Colonic mucosa (tissue), 4 donors: ENCODE results near the gene WEE1. TPM values are rescaled to one million over a fixed set of nuclear protein-coding genes. Genes with fewer than 3 reads are reported as not detected.

ENCODE experiments used
- DNase-seq: peaks from one replicate; pipeline ENCODE4 v3.0.0-alpha.2; 2020
- H3K27ac ChIP-seq: fragments of 200-600 bp; one replicate; pipeline ENCODE4 v1.8.0; 2021
- H3K27me3 ChIP-seq: fragments of 200-600 bp; one replicate; pipeline ENCODE4 v1.8.0; 2021
- H3K36me3 ChIP-seq: fragments of 200-600 bp; one replicate; pipeline ENCODE4 v1.8.0; 2021
- H3K4me1 ChIP-seq: fragments of 200-600 bp; one replicate; pipeline ENCODE4 v1.8.0; 2021; ENCODE audit warnings: mild to moderate bottlenecking
- H3K4me3 ChIP-seq: fragments of 200-600 bp; one replicate; pipeline ENCODE4 v1.8.0; 2021
- H3K9ac ChIP-seq, 2 donors: one replicate each; pipeline ENCODE4 v1.7.0; 2013; ENCODE audit warnings: control low read depth in 2 of 2, low read depth in 2 of 2, low read length in 2 of 2
- H3K9me3 ChIP-seq: fragments of 200-600 bp; one replicate; pipeline ENCODE4 v1.8.0; 2021
- CTCF ChIP-seq: fragments of 200-600 bp; IDR thresholded peaks from one replicate; pipeline ENCODE4 v1.8.0; 2022; ENCODE audit warnings: antibody characterized with exemption, mild to moderate bottlenecking
- intact Hi-C: fragments of 100-400 bp; cut with DNase I; formaldehyde crosslinking; loops from one replicate; pipeline ENCODE4 v1.14.1; 2022
- total RNA-seq, 2 donors: library from RNA; stranded (reverse); fragmentation: NEBNext Ultra II Directional in 1 of 2; extraction: Animal tissue kit (Norgen Biotek cat#: 25700) in 1 of 2; gene quantifications; one replicate each; pipeline ENCODE4 v1.2.1, GENCODE V29; 2021
- donor health status: healthy.
- donor health status: DM: no; HTN: no; CAD: no.
- donor health status: DM: no; HTN: no; CAD: no.

WEE1 gene
- total RNA-seq, 2 donors from 2014 or later: 27.8 to 37.9 TPM

- H3K27ac ChIP-seq: no peak overlapping the region
- TF ChIP-seq CTCF: no peak
- H3K4me3 ChIP-seq: no peak overlapping the region
- H3K27me3 ChIP-seq: no peaks in the 10 kb centered on the region
- no peaks in the 10 kb centered on the region for H3K4me1 ChIP-seq
- H3K9me3 ChIP-seq: no peaks in the 10 kb centered on the region
- no peaks in the 10 kb centered on the region for H3K36me3 ChIP-seq
- DNase-seq: no peak
- intact Hi-C loops: no loop called here
- H3K9ac ChIP-seq: no peak overlapping the region
These were observed 53.3 kb downstream of the WEE1 start for GRCh38 chr11:9626496-9627394.

- intact Hi-C loops: no loop called here
These were observed 55.6 kb downstream of the WEE1 start for GRCh38 chr11:9629064-9629463.

GRCh38 chr11:9633679-9634078, 60.2 kb downstream of the WEE1 start:
- Histone ChIP-seq H3K4me1 (no peaks in the 10 kb centered on the region), H3K36me3 (no peaks in the 10 kb centered on the region), H3K9me3 (no peaks in the 10 kb centered on the region), H3K27ac (no peak overlapping the region), H3K27me3 (no peaks in the 10 kb centered on the region), H3K4me3 (no peak overlapping the region), H3K9ac (no peak overlapping the region)
- no peak for DNase-seq
- no peak for TF ChIP-seq CTCF
- intact Hi-C loops: no loop called here

More at GRCh38 chr11:9629064-9629463, 55.6 kb downstream of the WEE1 start:
- Histone ChIP-seq H3K27ac (no peak overlapping the region), H3K9me3 (no peaks in the 10 kb centered on the region), H3K36me3 (no peaks in the 10 kb centered on the region), H3K9ac (no peak overlapping the region), H3K4me1 (no peaks in the 10 kb centered on the region), H3K27me3 (no peaks in the 10 kb centered on the region), H3K4me3 (no peak overlapping the region)
- no peak for DNase-seq
- TF ChIP-seq CTCF: no peak

GRCh38 chr11:9636691-9637090, 63.2 kb downstream of the WEE1 start:
- no peak overlapping the region for H3K4me3 ChIP-seq
- H3K4me1 ChIP-seq: no peaks in the 10 kb centered on the region
- no peak overlapping the region for H3K27ac ChIP-seq
- H3K36me3 ChIP-seq: no peaks in the 10 kb centered on the region
- intact Hi-C loops: no loop called here
- DNase-seq: no peak
- H3K9me3 ChIP-seq: no peaks in the 10 kb centered on the region
- H3K27me3 ChIP-seq: no peaks in the 10 kb centered on the region
- no peak overlapping the region for H3K9ac ChIP-seq
- TF ChIP-seq CTCF: no peak

- no peak overlapping the region for H3K9ac ChIP-seq
- H3K36me3 ChIP-seq: no peaks in the 10 kb centered on the region
- TF ChIP-seq CTCF: no peak
- H3K4me3 ChIP-seq: no peak overlapping the region
- no peaks in the 10 kb centered on the region for H3K9me3 ChIP-seq
- DNase-seq: peak; percentile 34
- H3K4me1 ChIP-seq: no peaks in the 10 kb centered on the region
- no peaks in the 10 kb centered on the region for H3K27me3 ChIP-seq
- intact Hi-C loops: no loop called here
- no peak overlapping the region for H3K27ac ChIP-seq
These were observed 65.6 kb downstream of the WEE1 start for GRCh38 chr11:9639099-9639498.

Other genes with a start within 250 kb of the WEE1 start
- 100 to 1,000 TPM in 1 of 2 donors, 10 to 100 TPM in 1; 80.8 to 103 TPM for gene IPO7, start 189.0 kb upstream of the WEE1 start, total RNA-seq
- 10 to 100 TPM; 18.0 to 22.2 TPM for gene ZNF143, start 112.7 kb upstream of the WEE1 start, total RNA-seq
- gene SWAP70, start 90.4 kb downstream of the WEE1 start, total RNA-seq: 10 to 100 TPM; 13.1 to 21.2 TPM